Measurements from ENCODE around the gene FAM193A. TPM values are rescaled to one million over a fixed set of nuclear protein-coding genes. Genes with fewer than 3 reads are reported as not detected.

The FAM193A gene
- total RNA-seq, 6 experiments from 2014 or later = 8.5 to 12.3 (median 9.7) TPM

- intact Hi-C loops (cut with DNase I) = no loop called here
- 86% methylated on average over 7 of the region's 28 CpGs for WGBS (ENCODE audit: insufficient coverage, low coverage, low lambda C conversion rate, missing lambda C conversion rate)
- Histone ChIP-seq H3K4me3 (no peak overlapping the region), H3K36me3 (peaks cover 0 to 15% (median 6%) of the 10 kb centered on the region in 4 donors), H3K27me3 (no peaks in the 10 kb centered on the region), H3K27ac (no peak overlapping the region), H3K9me3 (peaks cover 0 to 3% (median 0%) of the 10 kb centered on the region in 4 donors), H3K4me1 (no peaks in the 10 kb centered on the region)
- DNase-seq (no peak), ATAC-seq (peak in 2 of 4 donors; percentile 12 to 36)
- TF ChIP-seq CTCF (IDR thresholded peaks at IDR 0.05) = no peak
- no peak for TF ChIP-seq POLR2A (IDR thresholded peaks at IDR 0.05)
Observed at GRCh38 chr4:2731907-2732317, 195.5 kb downstream of the FAM193A start.

- Histone ChIP-seq H3K4me3 (no peak overlapping the region), H3K27me3 (no peaks in the 10 kb centered on the region), H3K4me1 (no peaks in the 10 kb centered on the region), H3K27ac (no peak overlapping the region), H3K9me3 (peaks cover 0 to 3% (median 0%) of the 10 kb centered on the region in 4 donors), H3K36me3 (peaks cover 0 to 15% (median 6%) of the 10 kb centered on the region in 4 donors)
- intact Hi-C loops (cut with DNase I) = no loop called here
- TF ChIP-seq POLR2A (IDR thresholded peaks at IDR 0.05) = no peak
- TF ChIP-seq CTCF (IDR thresholded peaks at IDR 0.05) = no peak
- DNase-seq = peak in 1 of 3 donors; percentile 32
- 94% methylated on average over 6 of the region's 6 CpGs for WGBS (ENCODE audit: insufficient coverage, low coverage, low lambda C conversion rate, missing lambda C conversion rate)
- no peak for ATAC-seq
Observed at GRCh38 chr4:2732526-2732925, 196.1 kb downstream of the FAM193A start.

- H3K27ac ChIP-seq = no peak overlapping the region
- no peaks in the 10 kb centered on the region for H3K4me1 ChIP-seq
- H3K36me3 ChIP-seq = peaks cover 0 to 15% (median 6%) of the 10 kb centered on the region in 4 donors
- H3K4me3 ChIP-seq = no peak overlapping the region
- 82% methylated on average over 8 of the region's 21 CpGs for WGBS (ENCODE audit: insufficient coverage, low coverage, low lambda C conversion rate, missing lambda C conversion rate)
- TF ChIP-seq CTCF (IDR thresholded peaks at IDR 0.05) (no peak), POLR2A (IDR thresholded peaks at IDR 0.05) (no peak)
- H3K27me3 ChIP-seq = no peaks in the 10 kb centered on the region
- intact Hi-C loops (cut with DNase I) = no loop called here
- DNase-seq (peak in 1 of 3 donors; percentile 42), ATAC-seq (peak in 3 of 4 donors; percentile 26 to 51 (median 30))
- peaks cover 0 to 3% (median 0%) of the 10 kb centered on the region in 4 donors for H3K9me3 ChIP-seq
Observed at GRCh38 chr4:2733001-2733843, 196.8 kb downstream of the FAM193A start.

- H3K4me1 ChIP-seq = no peaks in the 10 kb centered on the region
- peaks cover 0 to 15% (median 6%) of the 10 kb centered on the region in 4 donors for H3K36me3 ChIP-seq
- H3K4me3 ChIP-seq = no peak overlapping the region
- H3K9me3 ChIP-seq = peaks cover 0 to 3% (median 0%) of the 10 kb centered on the region in 4 donors
- H3K27me3 ChIP-seq = no peaks in the 10 kb centered on the region
- DNase-seq (no peak), ATAC-seq (no peak)
- WGBS (ENCODE audit: insufficient coverage, low coverage, low lambda C conversion rate, missing lambda C conversion rate) = 96% methylated on average over 2 of the region's 2 CpGs
- TF ChIP-seq CTCF (IDR thresholded peaks at IDR 0.05) (no peak), POLR2A (IDR thresholded peaks at IDR 0.05) (no peak)
- intact Hi-C loops (cut with DNase I) = no loop called here
- no peak overlapping the region for H3K27ac ChIP-seq
Observed at GRCh38 chr4:2733844-2734574, 197.6 kb downstream of the FAM193A start.

All from right lobe of liver (tissue), 6 donors.